SU-DHL-6 (cell line): ENCODE measurements around the gene GIPC2.

Experiments used
- H2AFZ ChIP-seq: fragments of 200-600 bp; sonication (generic); 2 replicates; pipeline ENCODE4 v1.6.1; 2014; ENCODE audit warnings: low read depth, mild to moderate bottlenecking, moderate library complexity, mixed read lengths, antibody characterized with exemption, low read length; ENCODE audit not compliant: severe bottlenecking
- H3F3A ChIP-seq: fragments of 200-600 bp; shearing (Covaris generic); 2 replicates; pipeline ENCODE4 v1.6.0; 2016; ENCODE audit warnings: antibody characterized with exemption, mild to moderate bottlenecking; ENCODE audit not compliant: insufficient read depth
- H3K27ac ChIP-seq: fragments of 200-600 bp; sonication (generic); 2 replicates; pipeline ENCODE4 v1.5.1; 2016; ENCODE audit warnings: low read depth, mild to moderate bottlenecking, low read length, moderate library complexity, mixed read lengths
- H3K27me3 ChIP-seq: fragments of 200-600 bp; sonication (generic), shearing (Covaris generic); 2 replicates; pipeline ENCODE4 v1.6.0; 2014; ENCODE audit warnings: mild to moderate bottlenecking, low read length
- H3K36me3 ChIP-seq: fragments of 200-600 bp; sonication (generic); 2 replicates; pipeline ENCODE4 v1.6.1; 2014; ENCODE audit warnings: mild to moderate bottlenecking, low read length, mixed read lengths
- H3K4me2 ChIP-seq: fragments of 300-600, 200-600 bp; shearing (Covaris generic), sonication (generic); 2 replicates; pipeline ENCODE4 v1.6.0; 2014; ENCODE audit warnings: low read length, low read depth, mild to moderate bottlenecking; ENCODE audit not compliant: poor library complexity, severe bottlenecking
- H3K4me3 ChIP-seq: fragments of 200-600 bp; sonication (generic); 2 replicates; pipeline ENCODE4 v1.5.1; 2014; ENCODE audit warnings: antibody characterized with exemption, low read length, mild to moderate bottlenecking, mixed read lengths; ENCODE audit not compliant: insufficient read depth, poor library complexity, severe bottlenecking
- H3K79me2 ChIP-seq: fragments of 200-600 bp; sonication (generic); 2 replicates; pipeline ENCODE4 v1.6.1; 2014; ENCODE audit warnings: mild to moderate bottlenecking, low read length, moderate library complexity; ENCODE audit not compliant: insufficient read depth
- H3K9ac ChIP-seq: fragments of 200-600 bp; sonication (generic); 2 replicates; pipeline ENCODE4 v1.7.0; 2014; ENCODE audit warnings: mild to moderate bottlenecking, low read length
- H3K9me2 ChIP-seq: fragments of 200-600 bp; sonication (generic); replicated peaks from 2 replicates; pipeline ENCODE4 v1.6.1; 2014; ENCODE audit warnings: low read length; ENCODE audit not compliant: insufficient read depth
- H3K9me3 ChIP-seq: fragments of 200-600 bp; sonication (generic); 2 replicates; pipeline ENCODE4 v1.6.1; 2014; ENCODE audit warnings: low read length, mixed read lengths; ENCODE audit not compliant: insufficient read depth
- H4K20me1 ChIP-seq: fragments of 200-600 bp; sonication (generic); 2 replicates; pipeline ENCODE4 v1.6.1; 2014; ENCODE audit warnings: low read depth, mild to moderate bottlenecking, antibody characterized with exemption, low read length, moderate library complexity, mixed read lengths
- EZH2phosphoT487 ChIP-seq: fragments of 200-600 bp; sonication (generic), shearing (Covaris generic); conservative IDR thresholded peaks from 2 replicates; pipeline ENCODE4 v1.6.1; 2018; ENCODE audit warnings: mild to moderate bottlenecking, antibody characterized with exemption, low read length, moderate library complexity, mixed read lengths
- TF ChIP-seq, protein P1 (sequence below): fragments of 200-600 bp; sonication (generic); IDR thresholded peaks from one replicate; pipeline ENCODE4 v1.5.1; 2017; ENCODE audit warnings: antibody characterized with exemption, mild to moderate bottlenecking, low read length, moderate library complexity; ENCODE audit not compliant: insufficient read depth, poor library complexity, severe bottlenecking

The GIPC2 gene

GRCh38 chr1:78143152-78143551 lies 97.4 kb downstream of the GIPC2 start:
- no peak overlapping the region for H3K9ac ChIP-seq
- no peaks in the 10 kb centered on the region for H3K36me3 ChIP-seq
- no peaks in the 10 kb centered on the region for H3K9me3 ChIP-seq
- H3F3A ChIP-seq = no peaks in the 10 kb centered on the region
- H2AFZ ChIP-seq = no peak overlapping the region
- TF ChIP-seq, protein P1, sequence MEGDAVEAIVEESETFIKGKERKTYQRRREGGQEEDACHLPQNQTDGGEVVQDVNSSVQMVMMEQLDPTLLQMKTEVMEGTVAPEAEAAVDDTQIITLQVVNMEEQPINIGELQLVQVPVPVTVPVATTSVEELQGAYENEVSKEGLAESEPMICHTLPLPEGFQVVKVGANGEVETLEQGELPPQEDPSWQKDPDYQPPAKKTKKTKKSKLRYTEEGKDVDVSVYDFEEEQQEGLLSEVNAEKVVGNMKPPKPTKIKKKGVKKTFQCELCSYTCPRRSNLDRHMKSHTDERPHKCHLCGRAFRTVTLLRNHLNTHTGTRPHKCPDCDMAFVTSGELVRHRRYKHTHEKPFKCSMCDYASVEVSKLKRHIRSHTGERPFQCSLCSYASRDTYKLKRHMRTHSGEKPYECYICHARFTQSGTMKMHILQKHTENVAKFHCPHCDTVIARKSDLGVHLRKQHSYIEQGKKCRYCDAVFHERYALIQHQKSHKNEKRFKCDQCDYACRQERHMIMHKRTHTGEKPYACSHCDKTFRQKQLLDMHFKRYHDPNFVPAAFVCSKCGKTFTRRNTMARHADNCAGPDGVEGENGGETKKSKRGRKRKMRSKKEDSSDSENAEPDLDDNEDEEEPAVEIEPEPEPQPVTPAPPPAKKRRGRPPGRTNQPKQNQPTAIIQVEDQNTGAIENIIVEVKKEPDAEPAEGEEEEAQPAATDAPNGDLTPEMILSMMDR = no peak
- no peak for TF ChIP-seq EZH2phosphoT487
- H3K27me3 ChIP-seq = no peaks in the 10 kb centered on the region
- no peaks in the 10 kb centered on the region for H4K20me1 ChIP-seq
- H3K9me2 ChIP-seq = no peaks in the 10 kb centered on the region
- H3K4me3 ChIP-seq = no peak overlapping the region
- H3K4me2 ChIP-seq = peak overlapping the region; percentile 9
- no peak overlapping the region for H3K27ac ChIP-seq
- no peaks in the 10 kb centered on the region for H3K79me2 ChIP-seq

DNA sequence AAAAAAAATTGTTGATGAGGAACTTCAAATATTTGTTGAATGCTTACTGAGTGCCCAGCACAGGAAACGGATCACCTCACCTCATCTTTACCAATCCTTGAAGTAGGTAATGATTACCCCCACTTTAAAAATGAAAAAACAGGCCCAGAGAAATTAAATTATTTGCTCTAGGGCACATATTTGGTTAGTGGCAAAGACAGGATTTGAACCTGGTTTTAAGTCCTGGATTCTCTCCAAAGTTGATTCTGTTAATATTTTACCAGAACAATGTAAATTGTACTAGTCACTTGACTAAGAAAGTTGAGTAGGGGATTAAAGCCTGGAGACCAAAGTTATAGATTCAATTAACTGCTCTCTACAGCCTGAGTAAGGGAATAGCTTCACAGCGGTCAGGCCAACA lies 97.9 kb downstream of the GIPC2 start:
- Histone ChIP-seq H2AFZ (no peak overlapping the region), H3K4me2 (no peak overlapping the region), H3K27ac (no peak overlapping the region)

GRCh38 chr1:78145105-78145580 lies 99.4 kb downstream of the GIPC2 start:
- Histone ChIP-seq H3K36me3 (no peaks in the 10 kb centered on the region), H3K9me3 (no peaks in the 10 kb centered on the region), H3K4me2 (no peak overlapping the region), H3F3A (no peaks in the 10 kb centered on the region), H3K4me3 (no peak overlapping the region), H3K79me2 (no peaks in the 10 kb centered on the region), H3K9ac (no peak overlapping the region), H4K20me1 (no peaks in the 10 kb centered on the region), H3K27me3 (no peaks in the 10 kb centered on the region), H3K9me2 (no peaks in the 10 kb centered on the region), H2AFZ (no peak overlapping the region), H3K27ac (no peak overlapping the region)
- TF ChIP-seq, protein P1 = peak; percentile 80
- no peak for TF ChIP-seq EZH2phosphoT487

More for the DNA sequence above, 97.9 kb downstream of the GIPC2 start:
- no peak for TF ChIP-seq EZH2phosphoT487
- TF ChIP-seq, protein P1 = no peak
- H3F3A ChIP-seq = no peaks in the 10 kb centered on the region
- no peaks in the 10 kb centered on the region for H3K79me2 ChIP-seq
- no peak overlapping the region for H3K9ac ChIP-seq
- no peaks in the 10 kb centered on the region for H4K20me1 ChIP-seq
- H3K9me3 ChIP-seq = no peaks in the 10 kb centered on the region
- no peaks in the 10 kb centered on the region for H3K36me3 ChIP-seq
- H3K27me3 ChIP-seq = no peaks in the 10 kb centered on the region
- no peak overlapping the region for H3K4me3 ChIP-seq
- H3K9me2 ChIP-seq = no peaks in the 10 kb centered on the region
